Esophagus muscularis mucosa (tissue), 4 donors: ENCODE data around the gene PDIA2.

Experiments
- CTCF ChIP-seq, 3 experiments: fragments of 200-600 bp in 2 of 3; fragments of 450-650 bp in 1 of 3; sonication (generic) in 2 of 3; IDR thresholded peaks; one replicate each; pipeline ENCODE4 v1.5.1; 2017 to 2019; ENCODE audit warnings: antibody characterized with exemption in 3 of 3, mild to moderate bottlenecking in 2 of 3, moderate library complexity in 1 of 3
- EP300 ChIP-seq: sonication (generic); formaldehyde crosslinking; IDR thresholded peaks from one replicate; pipeline ENCODE4 v1.6.1; 2017; ENCODE audit warnings: antibody characterized with exemption
- POLR2A ChIP-seq: fragments of 450-650 bp; IDR thresholded peaks from one replicate; pipeline ENCODE4 v1.6.1; 2017; ENCODE audit warnings: antibody characterized with exemption, moderate library complexity, mild to moderate bottlenecking, low read depth
- POLR2AphosphoS5 ChIP-seq, 2 donors: sonication (generic); formaldehyde crosslinking; IDR thresholded peaks; one replicate each; pipeline ENCODE4 v1.6.1; 2017; ENCODE audit warnings: antibody characterized with exemption in 2 of 2

- no peak for TF ChIP-seq CTCF (IDR thresholded peaks at IDR 0.05)
- no peak for TF ChIP-seq POLR2A
- TF ChIP-seq EP300, result no peak
- no peak for TF ChIP-seq POLR2AphosphoS5 (IDR thresholded peaks at IDR 0.05)
These were observed 41.7 kb downstream of the PDIA2 start for GRCh38 chr16:324451-325334.
